DND-41 (cell line): Measurements from ENCODE around the gene C11orf58.

Experiments
- ATAC-seq: fragments of 200-7000 bp; cut with Tn5 transposase; 3 replicates; pipeline ENCODE4 v1.9.1; 2021; ENCODE audit warnings: low read depth; ENCODE audit not compliant: insufficient read depth
- DNase-seq: peaks from one replicate; pipeline ENCODE4 v3.0.0-alpha.2; 2020
- H2AFZ ChIP-seq: 2 replicates; pipeline ENCODE4 v1.6.0; 2012; ENCODE audit warnings: low read depth, low read length
- H3K27ac ChIP-seq: 2 replicates; pipeline ENCODE4 v1.5.1; 2012; ENCODE audit warnings: low read length, inconsistent platforms
- H3K27me3 ChIP-seq: fragments of 200-600 bp; sonication (generic); 2 replicates; pipeline ENCODE4 v1.6.0; 2012; ENCODE audit warnings: low read length, mild to moderate bottlenecking, inconsistent platforms; ENCODE audit not compliant: insufficient read depth, poor library complexity
- H3K36me3 ChIP-seq: 2 replicates; pipeline ENCODE4 v1.5.1; 2012; ENCODE audit warnings: low read length, inconsistent platforms; ENCODE audit not compliant: insufficient read depth
- H3K4me1 ChIP-seq: 2 replicates; pipeline ENCODE4 v1.5.1; 2012; ENCODE audit warnings: mild to moderate bottlenecking, low read length; ENCODE audit not compliant: insufficient read depth
- H3K4me2 ChIP-seq: 2 replicates; pipeline ENCODE4 v1.6.0; 2012; ENCODE audit warnings: mild to moderate bottlenecking, moderate library complexity, low read length, inconsistent platforms; ENCODE audit not compliant: insufficient read depth
- H3K4me3 ChIP-seq, 2 experiments: fragments of 200-600 bp in 1 of 2; shearing (Covaris generic) in 1 of 2; 2 replicates each; pipeline ENCODE4 v1.5.1; 2012 to 2016; ENCODE audit warnings: inconsistent platforms in 2 of 2, low read length in 2 of 2, mild to moderate bottlenecking in 2 of 2, low read depth in 1 of 2, moderate library complexity in 1 of 2
- H3K79me2 ChIP-seq: 2 replicates; pipeline ENCODE4 v1.6.0; 2012; ENCODE audit warnings: low read length, inconsistent platforms; ENCODE audit not compliant: insufficient read depth
- H3K9ac ChIP-seq: 2 replicates; pipeline ENCODE4 v1.6.0; 2012; ENCODE audit warnings: low read depth, mild to moderate bottlenecking, inconsistent platforms, low read length, moderate library complexity
- H3K9me3 ChIP-seq: 2 replicates; pipeline ENCODE4 v1.5.1; 2012; ENCODE audit warnings: low read length, moderate library complexity, mild to moderate bottlenecking, inconsistent platforms; ENCODE audit not compliant: insufficient read depth, severe bottlenecking
- H4K20me1 ChIP-seq: 2 replicates; pipeline ENCODE4 v1.6.0; 2012; ENCODE audit warnings: low read length; ENCODE audit not compliant: insufficient read depth
- CTCF ChIP-seq: IDR thresholded peaks from 2 replicates; pipeline ENCODE4 v1.5.1; 2012; ENCODE audit warnings: borderline replicate concordance, low read length, moderate library complexity, mild to moderate bottlenecking; ENCODE audit not compliant: poor library complexity, severe bottlenecking; ENCODE audit errors: extremely low read depth
- EZH2 ChIP-seq: IDR thresholded peaks from 3 replicates; pipeline ENCODE4 v1.6.1; 2012; ENCODE audit warnings: borderline replicate concordance, low read depth, mild to moderate bottlenecking, moderate library complexity, low read length, inconsistent platforms; ENCODE audit not compliant: severe bottlenecking

C11orf58 gene

GRCh38 chr11:16743478-16743877 lies 5.0 kb downstream of the C11orf58 start:
- peaks cover 38% of the 10 kb centered on the region for H3K4me1 ChIP-seq
- DNase-seq, result no peak
- peaks cover 62% of the 10 kb centered on the region for H4K20me1 ChIP-seq
- peaks cover 85% of the 10 kb centered on the region for H3K36me3 ChIP-seq
- H3K4me2 ChIP-seq, result peak overlapping the region; percentile 39; the same call in 1 of the 2 replicates
- peaks cover 98% of the 10 kb centered on the region for H3K79me2 ChIP-seq
- TF ChIP-seq EZH2 (no peak), CTCF (no peak)
- H3K9me3 ChIP-seq, result no peaks in the 10 kb centered on the region
- H3K27ac ChIP-seq, result no peak overlapping the region
- H3K27me3 ChIP-seq, result no peaks in the 10 kb centered on the region
- H2AFZ ChIP-seq, result no peak overlapping the region
- no peak for ATAC-seq
- no peak overlapping the region for H3K9ac ChIP-seq
- H3K4me3 ChIP-seq, result no peak overlapping the region

DNA sequence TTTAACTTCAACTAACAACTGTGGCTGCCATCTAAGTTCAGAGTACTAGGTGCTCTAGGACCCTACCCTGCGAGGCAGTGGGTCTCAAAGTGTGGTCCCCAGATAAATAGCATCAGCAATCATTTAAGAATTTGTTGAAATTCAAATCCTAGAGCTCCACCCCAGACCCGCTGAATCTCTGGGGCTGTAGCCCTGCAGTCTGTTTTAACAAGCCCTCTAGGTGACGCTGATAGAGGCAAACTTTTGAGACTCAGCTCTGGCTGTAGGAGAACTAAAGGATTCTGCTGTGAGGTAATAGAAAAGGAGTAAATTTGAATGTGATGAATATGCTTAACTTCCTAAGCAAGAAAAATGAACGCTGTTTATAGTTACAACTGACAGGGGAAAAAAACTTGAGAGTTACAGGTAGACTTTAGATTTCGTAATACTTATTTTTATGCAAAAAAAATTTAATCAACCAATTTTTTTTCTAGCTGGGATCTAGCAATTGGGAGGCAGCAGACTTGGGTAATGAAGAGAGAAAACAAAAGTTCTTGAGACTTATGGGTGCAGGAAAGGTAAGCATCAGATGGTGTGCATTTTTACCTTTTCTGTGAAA lies 5.8 kb downstream of the C11orf58 start:
- H3K79me2 ChIP-seq, result peaks cover 91% of the 10 kb centered on the region
- TF ChIP-seq CTCF (no peak), EZH2 (no peak)
- peaks cover 86% of the 10 kb centered on the region for H3K36me3 ChIP-seq
- no peaks in the 10 kb centered on the region for H3K9me3 ChIP-seq
- H3K9ac ChIP-seq, result no peak overlapping the region
- peaks cover 60% of the 10 kb centered on the region for H4K20me1 ChIP-seq
- no peak overlapping the region for H3K27ac ChIP-seq
- ATAC-seq (no peak; the same call in 2 of the 3 replicates), DNase-seq (no peak)
- no peak overlapping the region for H3K4me3 ChIP-seq
- H3K4me1 ChIP-seq, result peaks cover 38% of the 10 kb centered on the region
- H3K4me2 ChIP-seq, result peak overlapping the region; percentile 21; the same call in 1 of the 2 replicates
- H2AFZ ChIP-seq, result no peak overlapping the region
- no peaks in the 10 kb centered on the region for H3K27me3 ChIP-seq

DNA sequence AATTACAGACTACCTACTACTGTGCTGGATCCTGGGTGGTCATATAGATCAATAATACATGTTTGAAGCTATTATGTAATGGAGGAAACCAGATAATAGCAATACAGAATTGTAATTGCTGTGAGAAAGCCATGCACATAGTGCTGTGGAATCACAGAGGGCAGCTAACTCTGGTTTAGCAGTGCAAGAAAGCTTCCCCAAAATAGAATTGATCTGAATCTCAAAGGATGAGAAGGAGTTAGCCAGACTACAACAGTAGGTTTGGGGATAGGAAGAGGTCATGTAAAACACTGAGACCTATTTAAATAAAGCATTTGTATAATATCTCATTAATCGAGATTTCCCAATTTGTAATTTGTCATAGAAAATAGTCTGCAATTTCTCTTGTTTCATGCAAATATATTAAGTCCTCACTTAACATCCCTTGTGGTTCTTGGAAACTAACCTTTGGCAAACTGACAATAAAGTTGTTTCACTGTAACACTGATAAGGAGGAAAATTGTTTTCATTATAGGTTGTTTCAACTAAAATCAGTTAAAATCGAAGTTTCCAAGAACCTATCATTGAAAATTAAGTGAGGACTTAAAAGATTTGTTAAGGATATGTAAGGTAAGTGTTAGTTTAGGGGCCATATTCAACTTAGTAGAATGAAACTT lies 7.6 kb downstream of the C11orf58 start:
- Histone ChIP-seq H3K27ac (no peak overlapping the region), H3K9me3 (no peaks in the 10 kb centered on the region), H3K79me2 (peaks cover 74% of the 10 kb centered on the region), H4K20me1 (peaks cover 58% of the 10 kb centered on the region), H3K4me1 (peaks cover 22% of the 10 kb centered on the region), H3K9ac (no peak overlapping the region), H3K27me3 (no peaks in the 10 kb centered on the region), H3K4me2 (no peak overlapping the region), H3K4me3 (no peak overlapping the region), H2AFZ (no peak overlapping the region), H3K36me3 (peaks cover 94% of the 10 kb centered on the region)
- ATAC-seq (no peak), DNase-seq (no peak)
- TF ChIP-seq CTCF (no peak), EZH2 (no peak)
